NCI-H345 treated with DMSO at 0.1 percent for 48 hours (cell line): Measurements from ENCODE around the gene RAI1.

Experiments
- DNase-seq: peaks from one replicate; lab custom pipeline; 2025; ENCODE audit not compliant: unreplicated experiment; lab: John Stamatoyannopoulos, UW

RAI1 gene

GRCh38 chr17:17762744-17763105 lies 81.5 kb downstream of the RAI1 start:
- no peak for DNase-seq

DNA sequence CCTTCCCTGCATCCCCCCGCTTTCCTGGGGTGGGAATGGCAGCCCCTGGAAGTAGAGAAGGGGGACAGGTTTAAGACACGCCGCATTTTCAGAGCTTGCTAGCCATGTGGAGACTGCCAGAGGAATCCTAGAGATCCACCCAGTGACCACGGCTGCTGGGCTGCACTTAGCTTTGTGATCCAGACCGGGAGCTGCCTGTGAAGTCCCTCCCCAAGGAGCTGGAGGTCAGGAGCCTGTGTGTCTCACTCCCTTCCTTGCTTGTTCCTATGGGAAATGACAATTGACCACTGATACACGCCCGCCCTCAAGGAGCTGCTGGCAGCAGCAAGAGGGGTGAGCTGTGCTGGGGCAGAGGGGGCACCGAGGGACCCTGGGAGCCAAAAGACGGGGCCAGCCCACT lies 81.9 kb downstream of the RAI1 start:
- no peak for DNase-seq

DNA sequence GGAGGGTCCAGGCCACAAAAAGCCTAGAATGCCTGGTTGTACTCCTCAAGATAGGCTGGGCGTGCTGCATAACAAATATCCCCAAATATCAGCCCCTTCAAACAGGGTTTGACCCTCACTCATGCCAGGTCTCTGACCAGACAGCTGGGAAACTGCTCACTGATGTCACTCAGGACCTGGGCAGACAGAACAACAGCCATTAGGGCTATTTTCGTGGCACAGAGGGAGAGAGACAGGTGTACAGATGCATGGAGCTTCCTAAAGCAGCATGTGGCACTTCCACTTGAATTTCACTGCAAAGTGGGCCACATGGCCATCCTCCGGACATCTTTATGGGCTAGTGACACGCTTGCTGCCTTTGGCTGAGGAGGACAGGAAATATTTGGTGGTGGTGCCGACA lies 82.5 kb downstream of the RAI1 start:
- DNase-seq = no peak

- DNase-seq = no peak
Measured at GRCh38 chr17:17765359-17766076, 84.3 kb downstream of the RAI1 start.

GRCh38 chr17:17766077-17766743 lies 85.0 kb downstream of the RAI1 start:
- no peak for DNase-seq

GRCh38 chr17:17766744-17767120 lies 85.5 kb downstream of the RAI1 start:
- no peak for DNase-seq

DNA sequence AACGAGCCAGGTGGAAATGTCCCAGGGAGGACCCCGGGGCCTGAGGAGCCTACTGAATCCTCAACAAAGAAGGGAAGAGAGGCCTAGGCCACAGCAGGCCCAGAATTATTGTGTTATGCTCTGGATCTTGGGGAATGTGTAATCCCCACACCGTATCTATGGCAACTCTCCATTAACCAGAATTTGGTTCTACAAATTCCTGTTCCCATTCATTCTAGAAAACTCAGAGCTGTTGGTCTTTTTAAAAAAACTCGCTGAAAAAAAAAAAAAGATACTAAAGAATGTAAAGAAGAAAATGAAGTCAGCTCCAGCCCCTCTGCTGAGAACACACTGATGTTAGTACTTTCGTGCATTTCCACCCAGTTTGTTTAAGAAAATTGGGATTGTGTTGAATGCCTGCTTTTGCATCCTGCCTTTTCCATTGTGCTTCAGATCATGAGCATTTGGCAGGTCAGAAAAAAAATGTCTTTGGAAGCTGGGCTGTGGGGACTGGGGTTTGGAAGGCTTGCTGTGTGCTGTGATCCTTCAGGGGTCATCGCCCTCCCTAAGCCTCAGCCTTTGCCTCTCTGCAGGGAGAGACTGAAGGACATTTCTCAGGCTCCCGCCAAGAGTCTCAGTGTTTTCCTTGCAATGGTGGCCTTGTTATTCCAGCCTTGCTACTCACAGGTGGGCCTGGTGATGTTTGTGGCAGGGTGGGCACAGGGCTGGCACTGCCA lies 86.1 kb downstream of the RAI1 start:
- DNase-seq = no peak

DNA sequence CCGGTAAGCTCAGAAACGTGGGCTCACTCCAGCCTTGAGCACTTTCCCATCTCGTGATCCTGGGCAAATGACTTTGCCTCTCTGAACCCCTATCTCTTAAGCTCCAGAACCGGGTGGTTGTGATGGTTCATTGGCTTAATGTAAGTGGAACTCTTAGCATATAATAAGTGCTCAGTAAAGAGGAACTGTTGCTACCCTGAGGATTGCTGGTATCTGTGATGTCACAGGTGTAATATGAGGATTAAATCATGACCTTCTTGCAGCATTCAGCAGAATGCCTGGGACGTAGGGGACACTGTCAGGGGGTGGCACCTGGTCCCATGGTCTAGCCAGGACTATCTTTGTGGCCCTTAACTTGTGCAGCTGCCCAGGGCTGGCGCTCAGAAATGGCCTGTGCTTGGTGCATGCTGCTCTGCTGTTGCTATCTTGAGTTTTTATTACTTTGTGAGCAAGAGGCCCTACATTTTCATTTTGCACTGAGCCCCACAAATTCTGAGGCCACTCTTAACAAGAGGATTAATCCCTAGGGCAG lies 86.7 kb downstream of the RAI1 start:
- no peak for DNase-seq

- DNase-seq = no peak
Measured at GRCh38 chr17:17768424-17769088, 87.3 kb downstream of the RAI1 start.

DNA sequence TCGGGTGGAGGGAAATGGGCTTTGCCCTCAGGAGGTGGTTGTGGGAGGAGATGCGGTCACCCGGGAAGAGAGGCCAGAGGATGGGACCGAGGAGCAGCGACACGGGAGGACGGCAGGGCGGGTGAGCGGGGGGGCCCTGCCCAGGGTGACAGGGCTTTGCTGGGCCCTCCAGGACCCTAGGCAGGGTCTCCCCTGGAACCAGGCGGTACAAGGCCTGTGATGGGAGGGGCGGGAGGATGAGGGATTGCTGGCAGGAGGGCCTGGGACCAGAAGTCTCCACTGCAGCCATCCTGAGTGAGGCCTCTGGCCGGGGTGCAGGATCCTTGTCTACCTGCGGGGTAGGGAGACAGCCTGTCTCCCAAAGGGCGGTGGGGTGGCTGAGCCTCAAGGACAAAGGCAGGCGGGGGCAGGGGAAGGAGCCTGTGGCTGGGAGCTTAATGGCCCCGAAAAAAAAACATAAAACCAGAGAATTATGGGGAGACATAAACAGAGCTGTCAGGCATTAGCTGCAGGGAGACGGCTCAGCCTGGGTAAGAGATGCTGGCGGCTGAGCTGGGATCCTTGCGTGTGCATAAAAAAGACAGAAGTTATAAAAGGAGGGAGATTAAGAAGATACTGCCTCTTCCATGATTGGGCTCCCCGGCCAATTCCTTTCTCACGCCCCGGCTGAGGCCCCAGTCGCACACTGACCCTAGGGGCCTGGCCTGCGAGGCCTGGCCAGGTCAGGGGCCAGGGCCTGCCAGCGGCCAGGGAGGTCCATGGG lies 88.8 kb downstream of the RAI1 start:
- no peak for DNase-seq

DNA sequence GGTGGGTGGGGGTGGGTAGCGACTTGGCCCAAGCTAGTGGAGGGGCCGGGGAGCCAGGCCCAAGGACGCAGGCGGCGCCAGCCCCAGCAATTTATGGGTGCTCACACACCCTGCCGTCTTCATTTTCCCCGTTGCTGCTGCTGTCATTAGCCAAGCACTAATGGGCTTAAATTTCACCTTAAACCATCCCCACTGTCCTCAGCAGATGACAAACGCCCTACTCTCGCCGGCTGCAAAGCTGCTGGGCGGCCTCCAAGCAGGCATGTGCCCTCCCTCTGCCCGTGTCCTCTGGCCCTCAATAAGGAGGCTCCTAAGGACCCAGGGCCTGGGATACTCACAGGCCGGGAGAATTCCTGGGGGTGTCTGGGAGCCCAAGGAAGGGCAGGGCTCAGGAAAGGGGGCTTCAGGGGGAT lies 89.4 kb downstream of the RAI1 start:
- DNase-seq = no peak

DNA sequence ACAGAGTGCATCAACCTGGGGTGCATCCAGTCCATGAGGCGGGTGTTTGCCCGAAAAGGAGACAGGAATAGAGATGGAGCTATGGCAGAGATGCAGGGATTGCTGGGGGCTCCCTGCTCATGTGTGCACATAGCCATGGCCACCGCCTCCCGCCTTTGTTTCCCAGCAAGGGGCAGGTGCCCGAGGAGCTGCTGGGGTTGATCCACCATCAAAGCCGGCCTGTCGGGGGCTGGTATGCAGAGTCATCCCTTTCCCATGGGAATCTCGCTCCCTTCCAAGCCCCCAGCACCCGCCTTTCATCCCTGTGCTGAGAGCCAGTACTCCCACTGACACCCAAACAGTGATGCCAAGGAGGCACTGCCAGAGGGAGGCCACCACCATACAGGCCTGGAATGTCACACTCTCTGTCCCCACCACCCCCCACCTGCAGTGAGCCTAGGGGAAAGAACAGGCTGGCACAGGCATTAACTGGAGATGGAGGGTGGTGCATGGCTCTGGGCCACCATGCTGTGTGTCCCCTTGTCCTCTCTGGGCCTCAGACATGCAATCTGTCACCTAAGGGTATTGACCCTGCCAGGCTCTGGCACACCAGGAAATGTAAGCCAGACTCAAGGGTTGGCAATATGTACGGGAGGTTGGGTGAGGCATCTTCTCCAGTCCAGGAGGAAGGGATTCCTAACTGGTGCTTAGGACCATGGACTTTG lies 90.4 kb downstream of the RAI1 start:
- DNase-seq = no peak

GRCh38 chr17:17772231-17772630 lies 91.0 kb downstream of the RAI1 start:
- DNase-seq = no peak

GRCh38 chr17:17774009-17774881 lies 93.0 kb downstream of the RAI1 start:
- DNase-seq = no peak

DNA sequence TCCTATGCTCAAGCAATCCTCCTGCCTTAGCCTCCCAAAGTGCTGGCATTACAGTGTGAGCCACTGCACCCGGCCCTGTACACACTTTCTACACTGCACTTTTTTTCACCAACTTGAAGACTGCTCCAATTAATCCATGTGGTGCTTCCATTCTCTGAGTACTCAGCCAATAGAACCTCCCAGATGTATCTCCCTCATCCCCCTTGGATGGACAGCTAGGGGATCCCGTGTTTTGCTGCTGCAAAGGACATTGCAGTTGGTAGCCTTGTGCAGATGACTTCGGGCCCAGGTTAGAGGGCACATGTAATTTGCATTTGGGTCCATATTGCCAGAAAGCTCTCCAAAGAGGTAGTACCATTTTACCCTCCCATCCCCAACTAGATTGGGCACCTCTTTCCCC lies 95.6 kb downstream of the RAI1 start:
- no peak for DNase-seq

DNA sequence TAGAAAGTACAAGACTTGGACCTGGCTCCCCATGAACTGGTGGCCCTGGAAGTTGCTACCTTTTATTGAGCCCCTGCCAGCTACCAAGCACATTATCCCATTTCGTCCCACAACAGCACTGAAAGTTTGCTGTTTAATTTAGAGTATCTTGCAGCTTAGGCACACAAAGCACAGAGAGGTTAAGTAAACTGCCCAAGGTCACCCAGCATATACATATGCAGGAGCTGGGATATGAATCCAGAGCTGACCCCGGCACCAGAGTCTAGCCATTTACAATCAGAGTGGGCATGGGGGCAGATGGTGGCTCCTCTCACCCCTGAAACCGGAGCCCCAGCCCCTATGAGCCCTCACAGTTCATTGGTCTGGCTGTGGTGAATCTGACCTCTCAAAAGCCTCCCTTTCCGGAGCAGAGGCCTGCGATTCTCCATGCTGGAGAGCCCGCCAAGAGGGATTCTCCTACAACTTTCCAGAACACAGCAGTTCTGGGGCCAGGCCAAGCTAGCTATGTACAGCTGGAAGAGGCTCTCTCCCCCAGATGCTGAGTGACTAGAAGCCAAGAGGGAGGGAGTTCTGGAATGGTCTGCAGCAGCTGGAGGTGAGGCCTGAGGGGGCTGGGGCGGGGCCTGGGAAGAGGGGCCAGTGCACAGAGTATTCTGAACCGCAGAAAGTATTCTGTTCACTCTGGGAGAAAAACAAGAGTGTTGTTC lies 97.2 kb downstream of the RAI1 start:
- no peak for DNase-seq

- DNase-seq = no peak
Measured at GRCh38 chr17:17779015-17779611, 97.9 kb downstream of the RAI1 start.

DNA sequence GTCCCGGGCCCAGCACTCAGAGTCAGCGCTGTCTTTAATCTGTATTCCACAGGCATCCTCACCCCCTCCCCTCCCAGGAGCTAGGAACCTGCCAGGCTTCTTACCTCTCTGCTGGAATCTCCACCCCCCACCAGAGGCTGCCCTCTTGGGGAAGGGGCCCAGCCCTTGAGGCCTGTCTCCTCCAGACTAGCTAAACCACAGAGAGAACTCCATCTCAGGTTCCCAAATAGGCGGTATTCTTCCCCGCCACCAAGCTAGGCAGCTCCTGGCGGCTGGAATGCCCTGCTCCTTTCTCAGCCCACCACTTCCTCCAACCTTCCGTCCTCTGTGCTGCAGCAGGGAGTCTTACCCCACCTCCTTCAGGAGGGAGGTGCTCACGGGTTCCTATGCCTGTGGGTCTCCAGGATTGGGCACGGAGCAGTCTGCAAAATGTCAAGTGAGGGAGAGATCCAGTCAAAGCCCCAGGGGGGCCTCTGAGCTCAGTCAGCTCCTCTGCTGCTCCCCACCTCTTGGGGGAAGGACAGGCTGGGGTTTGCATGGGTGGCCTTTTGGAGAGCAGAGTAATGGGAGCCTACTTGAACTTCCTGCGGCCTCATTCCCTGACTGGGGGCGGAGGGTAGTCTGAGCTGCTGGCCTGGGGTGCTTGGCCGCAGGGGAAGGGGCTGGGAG lies 99.8 kb downstream of the RAI1 start:
- no peak for DNase-seq
